ENCODE results near the gene SMCO2.

SMCO2 gene

DNA sequence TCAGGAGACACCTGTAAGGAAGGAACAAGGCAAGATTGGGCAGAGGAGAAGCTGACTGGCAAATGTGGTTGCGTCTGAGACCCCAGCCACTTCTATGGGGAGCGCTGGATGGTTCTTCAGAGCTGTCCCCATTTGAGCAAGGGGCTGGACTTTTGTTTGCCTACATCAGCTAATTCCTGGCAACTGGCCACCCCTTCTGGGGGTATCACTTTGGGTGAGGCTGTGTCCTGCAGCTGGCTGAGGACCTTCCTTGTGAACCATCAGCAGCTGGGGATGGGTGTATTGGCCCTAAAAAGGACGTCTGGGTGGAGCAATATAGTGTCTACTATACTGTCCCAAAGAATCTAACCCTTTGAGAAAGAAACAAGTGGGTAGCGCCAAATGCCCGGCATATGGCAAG, 101.1 kb downstream of the SMCO2 start:
- Mint-ChIP-seq H3K27me3 (no peaks in the 10 kb centered on the region), H3K4me3 (no peak overlapping the region)

DNA sequence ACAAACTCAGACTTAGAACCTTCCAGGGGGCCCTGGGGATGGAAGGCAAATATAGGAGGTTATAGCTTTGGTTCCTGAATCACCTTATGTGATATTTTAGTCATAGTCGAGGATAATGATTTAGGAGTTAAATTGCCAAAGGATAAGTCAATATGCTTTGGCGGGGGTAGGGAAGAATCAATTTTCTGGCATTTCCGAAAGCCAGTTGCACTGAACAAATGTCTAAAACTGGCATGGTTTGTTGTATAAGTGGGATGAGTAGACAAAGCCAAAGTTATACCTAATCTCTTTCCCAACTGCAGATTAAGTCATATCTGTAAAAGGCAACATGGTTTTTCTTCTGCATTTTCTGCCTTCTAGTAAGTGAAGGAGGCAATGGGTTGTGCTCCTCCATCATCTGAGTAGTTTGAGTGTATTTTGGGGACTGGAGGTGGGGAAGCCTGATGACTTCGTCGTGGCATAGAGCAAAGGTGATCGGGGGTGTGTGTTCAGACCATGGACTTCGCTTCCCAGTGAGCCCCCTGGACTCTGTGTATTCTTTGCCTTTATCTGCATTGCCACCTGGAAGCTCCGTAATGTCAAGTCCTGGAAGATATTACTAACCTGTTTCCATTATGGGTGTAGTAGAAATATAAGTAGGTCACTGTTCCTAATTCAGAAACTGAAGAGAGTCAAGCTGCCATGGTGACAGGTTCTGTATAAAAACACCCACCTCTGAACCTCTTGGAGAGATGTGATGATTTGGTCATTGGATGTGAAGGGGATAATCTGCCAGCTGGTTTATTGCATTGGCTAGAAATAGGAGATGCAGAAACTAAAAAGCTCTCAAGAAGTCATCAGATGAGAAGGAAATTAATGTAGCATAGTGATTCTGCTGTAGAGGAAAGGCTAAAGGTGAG, 102.0 kb downstream of the SMCO2 start:
- H3K27ac Mint-ChIP-seq = no peak overlapping the region

More for the DNA sequence above, 101.1 kb downstream of the SMCO2 start:
- peaks cover 4% of the 10 kb centered on the region for H3K4me1 Mint-ChIP-seq
- no peak overlapping the region for H3K27ac Mint-ChIP-seq
- H3K36me3 Mint-ChIP-seq = peaks cover 3% of the 10 kb centered on the region
- H3K9me3 Mint-ChIP-seq = no peaks in the 10 kb centered on the region

DNA sequence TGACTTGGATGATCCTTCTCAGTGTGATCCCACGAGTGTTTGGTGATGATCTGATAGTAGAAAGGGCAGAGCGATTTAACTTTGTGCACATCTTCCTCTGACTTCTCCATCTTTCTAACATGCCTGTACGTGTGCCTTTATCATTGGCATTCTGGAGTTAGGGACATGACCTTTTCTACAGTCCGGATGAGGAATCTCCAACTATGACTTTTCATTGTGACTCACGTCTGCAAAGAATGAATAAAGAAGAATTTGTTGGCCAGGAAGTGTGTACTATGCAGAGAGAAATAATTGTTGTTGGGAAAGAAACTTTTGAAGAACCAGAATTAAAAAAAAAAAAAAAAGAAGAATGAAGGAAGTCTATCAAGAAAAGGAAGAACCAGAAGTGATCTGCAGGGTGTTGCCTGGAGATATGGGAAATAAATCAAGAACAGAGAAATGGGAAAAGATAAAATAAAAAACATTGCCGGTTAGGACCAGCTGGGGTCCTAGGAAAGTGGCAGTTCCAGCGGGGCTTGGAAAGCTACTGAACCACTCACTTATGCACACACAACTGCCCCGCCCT, 102.8 kb downstream of the SMCO2 start:
- Mint-ChIP-seq H3K27ac (no peak overlapping the region), H3K27me3 (no peaks in the 10 kb centered on the region)

More for the DNA sequence above, 102.0 kb downstream of the SMCO2 start:
- Mint-ChIP-seq H3K9me3 (no peaks in the 10 kb centered on the region), H3K36me3 (peaks cover 3% of the 10 kb centered on the region), H3K27me3 (no peaks in the 10 kb centered on the region), H3K4me1 (peaks cover 4% of the 10 kb centered on the region), H3K4me3 (no peak overlapping the region)

DNA sequence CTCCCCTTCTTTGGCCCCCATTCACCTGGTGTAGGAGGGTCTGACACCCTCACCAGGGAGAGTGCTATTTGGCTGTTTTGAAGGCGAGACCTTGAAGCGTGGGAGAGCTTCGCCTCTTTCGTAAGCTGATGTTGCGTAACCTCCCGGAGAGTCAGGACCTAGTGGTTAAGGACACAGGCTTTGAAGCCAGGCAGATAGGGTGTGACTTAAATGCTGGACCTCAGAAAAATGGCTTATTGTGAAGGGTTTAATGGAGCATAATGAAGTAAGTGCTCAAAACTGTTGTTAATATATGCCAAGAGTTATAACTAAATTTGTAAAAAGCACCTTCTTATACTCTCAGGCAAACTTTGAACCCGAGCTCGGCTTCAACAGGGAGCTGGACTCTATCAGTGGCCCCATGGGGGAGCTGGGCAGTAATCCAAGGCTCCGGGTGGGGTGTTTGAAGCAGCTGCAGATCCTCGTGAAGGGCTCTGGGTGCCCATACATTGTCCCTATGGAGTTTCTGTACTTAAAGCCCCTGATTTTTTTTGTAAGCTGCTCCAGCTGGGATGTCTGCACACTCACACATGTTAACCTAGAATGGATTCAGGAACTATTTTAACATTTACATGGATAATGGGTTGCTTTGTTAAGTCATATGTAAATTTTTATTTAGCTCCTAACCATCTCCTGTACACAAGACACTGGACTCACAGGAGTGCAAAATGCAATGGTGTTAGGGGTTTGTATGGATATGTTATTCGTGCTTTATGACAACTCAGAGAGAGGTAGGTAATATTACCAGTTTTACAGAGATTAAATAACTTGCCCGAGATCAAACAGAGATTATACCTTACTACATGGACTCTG, 103.5 kb downstream of the SMCO2 start:
- Mint-ChIP-seq H3K27me3 (no peaks in the 10 kb centered on the region), H3K4me1 (peaks cover 5% of the 10 kb centered on the region), H3K36me3 (no peaks in the 10 kb centered on the region), H3K27ac (no peak overlapping the region), H3K4me3 (no peak overlapping the region), H3K9me3 (no peaks in the 10 kb centered on the region)

More for the DNA sequence above, 102.8 kb downstream of the SMCO2 start:
- peaks cover 4% of the 10 kb centered on the region for H3K4me1 Mint-ChIP-seq
- no peaks in the 10 kb centered on the region for H3K9me3 Mint-ChIP-seq
- peaks cover 3% of the 10 kb centered on the region for H3K36me3 Mint-ChIP-seq
- H3K4me3 Mint-ChIP-seq = no peak overlapping the region

DNA sequence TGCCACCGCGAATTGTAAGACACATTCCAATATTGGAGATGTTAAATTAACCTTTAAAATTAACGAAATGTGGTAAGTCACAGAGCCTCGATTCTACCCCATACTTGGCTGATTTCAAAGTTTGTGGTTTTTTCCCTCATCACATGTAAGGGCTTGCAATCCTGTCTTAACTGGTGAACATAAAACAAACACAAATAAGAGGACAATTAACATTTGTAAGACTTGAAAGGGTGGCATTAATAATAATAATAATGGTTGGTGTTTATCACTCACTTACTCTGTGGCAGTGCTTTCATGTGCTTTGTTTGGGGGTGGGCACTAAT, 104.1 kb downstream of the SMCO2 start:
- Mint-ChIP-seq H3K27ac (no peak overlapping the region), H3K4me3 (no peak overlapping the region), H3K9me3 (no peaks in the 10 kb centered on the region), H3K36me3 (no peaks in the 10 kb centered on the region), H3K4me1 (peaks cover 11% of the 10 kb centered on the region), H3K27me3 (no peaks in the 10 kb centered on the region)

DNA sequence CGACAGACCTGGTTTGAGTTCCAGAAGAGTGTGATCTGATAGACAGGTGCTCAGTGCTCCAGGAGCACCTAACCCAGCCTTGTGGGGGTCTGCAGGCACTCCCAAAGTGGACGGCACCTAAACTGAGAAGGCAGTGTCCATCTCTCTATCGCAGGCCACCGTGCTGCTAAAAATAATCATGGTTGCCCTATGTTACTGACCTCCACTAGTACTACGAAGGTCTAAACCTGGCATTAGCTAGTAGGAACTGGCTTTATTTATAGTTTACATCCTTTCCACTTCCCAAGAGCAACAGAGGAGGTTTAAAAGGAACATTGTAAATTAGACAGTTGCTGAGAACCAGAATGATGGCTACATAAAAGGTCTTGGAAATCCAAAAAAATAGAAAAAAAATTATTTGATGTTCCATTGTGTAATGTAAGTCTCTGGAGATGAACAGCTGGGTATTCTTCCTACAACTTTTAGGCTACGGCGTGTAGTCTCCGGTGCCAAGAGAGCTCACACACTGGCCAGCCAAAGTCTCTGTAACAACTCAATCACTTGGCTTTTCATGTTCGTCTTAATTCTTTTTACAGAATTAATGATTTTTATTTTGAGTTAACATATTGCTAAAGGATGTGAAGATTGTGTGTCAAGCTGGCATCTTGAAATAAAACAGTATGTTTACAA, 104.8 kb downstream of the SMCO2 start:
- Mint-ChIP-seq H3K9me3 (no peaks in the 10 kb centered on the region), H3K36me3 (no peaks in the 10 kb centered on the region), H3K4me3 (no peak overlapping the region), H3K27me3 (no peaks in the 10 kb centered on the region), H3K4me1 (peaks cover 18% of the 10 kb centered on the region), H3K27ac (no peak overlapping the region)

Measured in activated naive CD4-positive, alpha-beta T cell treated with anti-CD3 and anti-CD28 coated beads, Interleukin-2, amount 50 U/mL, for 24 hours (primary cell).